Measurements from ENCODE around the gene CCDC185. TPM values are rescaled to one million over a fixed set of nuclear protein-coding genes. Genes with fewer than 3 reads are reported as not detected.
"Not testable (repeated sequence)": the region's sequence is repeated elsewhere in the genome, so short reads cannot be mapped to it uniquely, and the experiment has no call there.

The CCDC185 gene
- total RNA-seq, 4 donors from 2014 or later, result not detected

DNA sequence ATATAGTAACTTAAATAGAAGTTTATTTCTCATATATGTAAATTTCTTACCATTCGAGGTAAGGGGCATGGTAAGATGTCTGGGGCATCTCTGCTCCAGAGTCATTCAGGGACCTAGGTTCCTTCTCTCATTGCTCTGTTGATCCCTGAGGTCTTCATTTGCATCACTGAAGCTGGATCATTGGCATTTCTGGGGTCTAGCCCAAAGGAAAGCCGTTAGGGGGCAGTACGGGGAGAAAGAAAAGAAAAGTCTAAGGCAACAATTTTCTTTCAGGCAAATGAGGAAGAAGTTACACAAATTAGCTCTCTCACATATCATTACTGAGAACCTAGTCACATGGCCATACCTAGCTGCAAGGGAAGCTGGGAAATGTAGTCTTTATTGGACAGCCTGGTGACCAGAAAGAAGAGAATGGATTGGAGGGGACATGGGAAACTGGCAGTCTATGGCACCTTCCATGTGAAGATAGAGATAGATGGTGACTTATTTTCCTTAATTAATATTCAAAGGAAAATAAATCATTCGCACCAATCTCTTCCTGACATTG lies 19.1 kb upstream of the CCDC185 start:
- no peak for DNase-seq (ENCODE audit: low spot score in 2 of 2)
- TF ChIP-seq, protein P1, sequence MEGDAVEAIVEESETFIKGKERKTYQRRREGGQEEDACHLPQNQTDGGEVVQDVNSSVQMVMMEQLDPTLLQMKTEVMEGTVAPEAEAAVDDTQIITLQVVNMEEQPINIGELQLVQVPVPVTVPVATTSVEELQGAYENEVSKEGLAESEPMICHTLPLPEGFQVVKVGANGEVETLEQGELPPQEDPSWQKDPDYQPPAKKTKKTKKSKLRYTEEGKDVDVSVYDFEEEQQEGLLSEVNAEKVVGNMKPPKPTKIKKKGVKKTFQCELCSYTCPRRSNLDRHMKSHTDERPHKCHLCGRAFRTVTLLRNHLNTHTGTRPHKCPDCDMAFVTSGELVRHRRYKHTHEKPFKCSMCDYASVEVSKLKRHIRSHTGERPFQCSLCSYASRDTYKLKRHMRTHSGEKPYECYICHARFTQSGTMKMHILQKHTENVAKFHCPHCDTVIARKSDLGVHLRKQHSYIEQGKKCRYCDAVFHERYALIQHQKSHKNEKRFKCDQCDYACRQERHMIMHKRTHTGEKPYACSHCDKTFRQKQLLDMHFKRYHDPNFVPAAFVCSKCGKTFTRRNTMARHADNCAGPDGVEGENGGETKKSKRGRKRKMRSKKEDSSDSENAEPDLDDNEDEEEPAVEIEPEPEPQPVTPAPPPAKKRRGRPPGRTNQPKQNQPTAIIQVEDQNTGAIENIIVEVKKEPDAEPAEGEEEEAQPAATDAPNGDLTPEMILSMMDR (IDR thresholded peaks at IDR 0.05), result no peak
- TF ChIP-seq POLR2A (IDR thresholded peaks at IDR 0.05), result no peak
- WGBS, 2 donors, result 74 to 82% methylated on average over 4 of the region's 4 CpGs
- H3K4me3 ChIP-seq (ENCODE audit: low read depth, poor library complexity, severe bottlenecking), result no peak overlapping the region
- intact Hi-C loops (cut with DNase I; ENCODE audit: low total_unique reads), result no loop called here

DNA sequence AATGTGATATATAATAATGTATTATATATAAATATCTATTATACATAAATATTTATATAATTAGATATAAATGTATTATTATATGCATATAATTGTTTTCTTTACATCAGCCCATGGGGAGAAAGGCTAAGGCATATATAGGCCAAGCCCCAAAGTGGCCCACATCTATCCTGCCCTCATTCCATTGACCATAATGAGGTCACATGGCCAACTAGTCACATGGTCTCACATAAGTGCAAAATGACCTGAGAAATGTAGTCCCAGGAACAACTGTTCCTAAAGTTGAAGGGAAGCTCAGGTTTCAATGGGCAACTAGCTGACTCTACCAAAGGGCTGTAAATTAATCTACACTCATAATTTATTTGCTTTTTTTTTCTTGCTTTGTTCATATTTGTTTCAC lies 14.5 kb upstream of the CCDC185 start:
- no peak for TF ChIP-seq POLR2A (IDR thresholded peaks at IDR 0.05)
- TF ChIP-seq, protein P1 (IDR thresholded peaks at IDR 0.05), result no peak
- no peak for DNase-seq (ENCODE audit: low spot score in 2 of 2)
- intact Hi-C loops (cut with DNase I; ENCODE audit: low total_unique reads), result no loop called here
- H3K4me3 ChIP-seq (ENCODE audit: low read depth, poor library complexity, severe bottlenecking), result no peak overlapping the region

DNA sequence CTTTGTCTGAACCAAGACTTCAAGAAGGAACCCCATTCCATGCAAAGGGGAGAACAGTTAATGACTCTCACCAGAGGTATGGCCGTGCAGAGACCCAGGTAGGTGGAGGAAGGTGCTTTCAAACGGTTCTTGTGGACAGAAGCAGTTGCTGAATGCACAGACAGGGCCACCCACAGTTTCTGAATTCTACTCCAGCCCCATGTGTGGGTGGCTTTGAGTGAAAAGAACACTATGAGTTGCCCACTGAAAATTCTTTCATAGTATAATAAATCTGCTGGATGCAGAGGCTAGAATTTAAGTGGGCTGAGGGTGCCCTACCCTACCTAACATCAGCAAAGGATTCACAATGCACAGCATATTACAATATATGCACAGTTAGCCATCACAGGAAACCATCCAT lies 7.2 kb upstream of the CCDC185 start:
- DNase-seq (ENCODE audit: low spot score in 2 of 2), result no peak
- intact Hi-C loops (cut with DNase I; ENCODE audit: low total_unique reads), result no loop called here
- WGBS, 2 donors, result 78 to 79% methylated on average over 2 of the region's 2 CpGs
- H3K4me3 ChIP-seq (ENCODE audit: low read depth, poor library complexity, severe bottlenecking), result no peak overlapping the region
- TF ChIP-seq, protein P1 (IDR thresholded peaks at IDR 0.05), result no peak
- no peak for TF ChIP-seq POLR2A (IDR thresholded peaks at IDR 0.05)

DNA sequence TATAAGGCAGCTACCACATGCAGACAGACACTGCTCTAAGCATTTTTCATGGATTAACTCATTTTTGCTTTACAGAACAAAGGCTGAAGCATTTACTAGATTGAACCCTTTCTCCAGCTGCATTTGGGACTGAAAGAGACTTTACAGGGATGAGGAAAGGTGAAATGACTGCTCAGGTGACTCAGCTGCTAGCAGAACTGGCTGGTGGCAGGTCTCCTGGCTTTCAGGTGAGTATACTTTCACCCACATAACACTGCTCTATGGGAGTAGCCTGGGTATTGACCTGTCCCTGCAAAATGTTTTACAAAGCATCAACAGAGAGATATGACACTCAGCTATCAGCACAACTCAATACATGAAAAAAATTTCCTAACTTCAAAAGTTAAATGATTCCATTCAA lies 2.6 kb upstream of the CCDC185 start:
- TF ChIP-seq, protein P1 (IDR thresholded peaks at IDR 0.05), result no peak
- TF ChIP-seq POLR2A (IDR thresholded peaks at IDR 0.05), result no peak
- DNase-seq (ENCODE audit: low spot score in 2 of 2), result no peak
- H3K4me3 ChIP-seq (ENCODE audit: low read depth, poor library complexity, severe bottlenecking), result no peak overlapping the region
- intact Hi-C loops (cut with DNase I; ENCODE audit: low total_unique reads), result no loop called here

DNA sequence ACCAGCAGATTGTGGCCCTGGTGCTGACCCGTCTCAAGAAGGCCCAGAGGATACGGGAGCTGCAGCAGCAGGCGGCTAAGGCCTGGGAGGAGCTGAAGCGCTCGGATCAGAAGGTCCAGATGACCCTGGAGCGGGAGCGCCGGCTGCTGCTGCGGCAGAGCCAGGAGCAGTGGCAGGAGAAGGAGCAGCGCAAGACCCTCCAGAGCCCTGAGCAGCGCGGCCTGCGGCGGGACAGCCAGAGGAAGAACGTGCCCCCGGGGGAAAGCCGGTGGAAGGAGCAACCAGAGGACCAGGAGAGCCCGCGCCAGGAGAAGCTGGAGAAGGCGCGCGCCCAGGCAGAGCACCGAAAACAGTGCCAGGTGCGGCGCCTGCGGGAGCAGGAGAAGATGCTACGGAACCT lies 1.0 kb downstream of the CCDC185 start:
- TF ChIP-seq POLR2A (IDR thresholded peaks at IDR 0.05), result no peak
- TF ChIP-seq, protein P1 (IDR thresholded peaks at IDR 0.05), result no peak

DNA sequence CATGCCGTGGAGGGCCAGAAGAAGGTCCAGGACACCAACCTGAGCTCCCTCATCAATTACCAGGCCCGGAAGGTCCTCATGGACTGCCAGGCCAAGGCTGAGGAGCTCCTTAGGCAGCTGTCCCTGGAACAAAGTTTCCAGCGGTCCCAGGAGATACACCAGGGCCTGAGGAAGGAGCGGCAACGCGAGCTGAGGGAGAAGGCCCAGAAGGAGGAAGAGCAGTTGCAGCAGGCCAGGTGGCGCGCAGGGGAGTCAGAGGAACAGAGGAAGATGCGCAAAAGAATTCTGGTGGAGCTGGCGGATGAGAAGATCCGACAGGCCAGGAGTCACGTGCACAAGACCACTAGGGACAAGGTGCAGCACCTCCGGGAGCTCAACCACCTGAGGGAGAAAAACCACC lies 1.5 kb downstream of the CCDC185 start:
- TF ChIP-seq POLR2A (IDR thresholded peaks at IDR 0.05), result no peak
- TF ChIP-seq, protein P1 (IDR thresholded peaks at IDR 0.05), result no peak
- H3K4me3 ChIP-seq (ENCODE audit: low read depth, poor library complexity, severe bottlenecking), result no peak overlapping the region
- DNase-seq (ENCODE audit: low spot score in 2 of 2), result no peak
- 95% methylated on average over 12 to 13 of the region's 13 CpGs for WGBS, 2 donors
- intact Hi-C loops (cut with DNase I; ENCODE audit: low total_unique reads), result no loop called here

More for the DNA sequence above, 1.0 kb downstream of the CCDC185 start:
- H3K4me3 ChIP-seq (ENCODE audit: low read depth, poor library complexity, severe bottlenecking), result no peak overlapping the region
- DNase-seq (ENCODE audit: low spot score in 2 of 2), result no peak
- 81 to 82% methylated on average over 27 of the region's 27 CpGs for WGBS, 2 donors
- intact Hi-C loops (cut with DNase I; ENCODE audit: low total_unique reads), result no loop called here

DNA sequence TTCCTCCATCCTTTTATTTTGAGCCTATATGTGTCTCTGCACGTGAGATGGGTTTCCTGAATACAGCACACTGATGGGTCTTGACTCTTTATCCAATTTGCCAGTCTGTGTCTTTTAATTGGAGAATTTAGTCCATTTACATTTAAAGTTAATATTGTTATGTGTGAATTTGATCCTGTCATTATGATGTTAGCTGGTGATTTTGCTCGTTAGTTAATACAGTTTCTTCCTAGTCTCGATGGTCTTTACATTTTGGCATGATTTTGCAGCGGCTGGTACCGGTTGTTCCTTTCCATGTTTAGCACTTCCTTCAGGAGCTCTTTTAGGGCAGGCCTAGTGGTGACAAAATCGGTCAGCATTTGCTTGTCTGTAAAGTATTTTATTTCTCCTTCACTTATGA lies 6.2 kb downstream of the CCDC185 start:
- DNase-seq (ENCODE audit: low spot score in 2 of 2); intact Hi-C loops (cut with DNase I; ENCODE audit: low total_unique reads); H3K4me3 ChIP-seq (ENCODE audit: low read depth, poor library complexity, severe bottlenecking): not testable (repeated sequence)
- WGBS, 2 donors, result no CpG with 5 or more reads among the region's 6 CpGs

Data from lower leg skin (tissue), 4 donors.